Progenitor cell of endocrine pancreas (in vitro differentiated cells): ENCODE measurements around the gene MAGI1. TPM values are rescaled to one million over a fixed set of nuclear protein-coding genes. Genes with fewer than 3 reads are reported as not detected.

Source experiments
- DNase-seq: peaks from one replicate; pipeline ENCODE4 v3.0.0; 2021; ENCODE audit warnings: low spot score; ENCODE audit not compliant: unreplicated experiment
- H3K27ac Mint-ChIP-seq: 2 replicates; pipeline ENCODE4 v1.8.0; 2021; ENCODE audit warnings: mild to moderate bottlenecking, moderate library complexity, mixed read lengths
- H3K27me3 Mint-ChIP-seq: 2 replicates; pipeline ENCODE4 v1.8.0; 2021; ENCODE audit warnings: mixed read lengths
- H3K36me3 Mint-ChIP-seq: 2 replicates; pipeline ENCODE4 v1.8.0; 2022; ENCODE audit warnings: mixed read lengths; ENCODE audit not compliant: insufficient read depth
- H3K4me1 Mint-ChIP-seq: 2 replicates; pipeline ENCODE4 v1.8.0; 2021; ENCODE audit warnings: low read depth, mixed read lengths
- H3K4me3 Mint-ChIP-seq: 2 replicates; pipeline ENCODE4 v1.8.0; 2021; ENCODE audit warnings: low read depth, mild to moderate bottlenecking, moderate library complexity, mixed read lengths
- H3K9me3 Mint-ChIP-seq: 2 replicates; pipeline ENCODE4 v1.8.0; 2021; ENCODE audit warnings: low read depth, mixed read lengths
- CTCF ChIP-seq: fragments of 200-600 bp; sonication (generic); IDR thresholded peaks from one replicate; pipeline ENCODE4 v1.5.0; 2021; ENCODE audit warnings: antibody characterized with exemption, mild to moderate bottlenecking; ENCODE audit not compliant: unreplicated experiment
- total RNA-seq: library from RNA; stranded (reverse); gene quantifications from 2 replicates; pipeline ENCODE4 v1.2.1, GENCODE V29; 2021

The MAGI1 gene
- total RNA-seq, 1 donor from 2014 or later: 142 TPM

- H3K4me1 Mint-ChIP-seq: peaks cover 28% of the 10 kb centered on the region
- no peak overlapping the region for H3K27ac Mint-ChIP-seq
- DNase-seq: no peak
- H3K27me3 Mint-ChIP-seq: no peaks in the 10 kb centered on the region
- H3K36me3 Mint-ChIP-seq: peaks cover 7% of the 10 kb centered on the region
- H3K9me3 Mint-ChIP-seq: peaks cover 2% of the 10 kb centered on the region
- TF ChIP-seq CTCF: no peak
- no peak overlapping the region for H3K4me3 Mint-ChIP-seq
Observed at GRCh38 chr3:65490114-65490513, 548.6 kb downstream of the MAGI1 start.

GRCh38 chr3:65489253-65489652 is 549.5 kb downstream of the MAGI1 start:
- Mint-ChIP-seq H3K27me3 (no peaks in the 10 kb centered on the region), H3K9me3 (peaks cover 2% of the 10 kb centered on the region), H3K4me1 (peaks cover 36% of the 10 kb centered on the region), H3K27ac (no peak overlapping the region), H3K4me3 (no peak overlapping the region), H3K36me3 (peaks cover 7% of the 10 kb centered on the region)
- no peak for DNase-seq
- TF ChIP-seq CTCF: no peak

GRCh38 chr3:65485826-65486469 is 552.8 kb downstream of the MAGI1 start:
- Mint-ChIP-seq H3K27me3 (no peaks in the 10 kb centered on the region), H3K9me3 (no peaks in the 10 kb centered on the region), H3K4me3 (no peak overlapping the region), H3K27ac (no peak overlapping the region), H3K4me1 (peaks cover 41% of the 10 kb centered on the region), H3K36me3 (no peaks in the 10 kb centered on the region)
- TF ChIP-seq CTCF: no peak
- no peak for DNase-seq

GRCh38 chr3:65484964-65485363 is 553.8 kb downstream of the MAGI1 start:
- Mint-ChIP-seq H3K9me3 (no peaks in the 10 kb centered on the region), H3K27ac (peak overlapping the region; percentile 22), H3K27me3 (no peaks in the 10 kb centered on the region), H3K36me3 (no peaks in the 10 kb centered on the region), H3K4me3 (no peak overlapping the region), H3K4me1 (peaks cover 41% of the 10 kb centered on the region)
- DNase-seq: no peak
- no peak for TF ChIP-seq CTCF

GRCh38 chr3:65483480-65483879 is 555.2 kb downstream of the MAGI1 start:
- no peak for DNase-seq

More at GRCh38 chr3:65483480-65483879, 555.2 kb downstream of the MAGI1 start:
- H3K9me3 Mint-ChIP-seq: no peaks in the 10 kb centered on the region
- H3K4me1 Mint-ChIP-seq: peaks cover 41% of the 10 kb centered on the region
- peak overlapping the region; percentile 65 for H3K27ac Mint-ChIP-seq
- no peak for TF ChIP-seq CTCF
- H3K4me3 Mint-ChIP-seq: no peak overlapping the region
- H3K36me3 Mint-ChIP-seq: no peaks in the 10 kb centered on the region
- no peaks in the 10 kb centered on the region for H3K27me3 Mint-ChIP-seq
